Femur (tissue), 1 donor: ENCODE results near the gene RFTN1.

Source experiments
- DNase-seq: peaks from one replicate; pipeline ENCODE4 v3.0.0-alpha.2; 2017

Gene RFTN1

GRCh38 chr3:16373341-16373946 lies 140.1 kb downstream of the RFTN1 start:
- no peak for DNase-seq

GRCh38 chr3:16372362-16373292 lies 140.9 kb downstream of the RFTN1 start:
- DNase-seq: peak; percentile 63

GRCh38 chr3:16370872-16371740 lies 142.4 kb downstream of the RFTN1 start:
- DNase-seq: no peak

- DNase-seq: no peak
Observed at GRCh38 chr3:16370503-16370871, 143.0 kb downstream of the RFTN1 start.

GRCh38 chr3:16369885-16370284 lies 143.6 kb downstream of the RFTN1 start:
- DNase-seq: no peak

GRCh38 chr3:16369276-16369675 lies 144.2 kb downstream of the RFTN1 start:
- no peak for DNase-seq

GRCh38 chr3:16366581-16366980 lies 146.9 kb downstream of the RFTN1 start:
- DNase-seq: no peak

GRCh38 chr3:16365491-16366128 lies 147.9 kb downstream of the RFTN1 start:
- no peak for DNase-seq

- DNase-seq: no peak
Observed at GRCh38 chr3:16364963-16365362, 148.5 kb downstream of the RFTN1 start.

GRCh38 chr3:16364323-16364722 lies 149.2 kb downstream of the RFTN1 start:
- DNase-seq: no peak

- no peak for DNase-seq
Observed at GRCh38 chr3:16363636-16364035, 149.9 kb downstream of the RFTN1 start.

GRCh38 chr3:16362770-16363169 lies 150.7 kb downstream of the RFTN1 start:
- DNase-seq: no peak

- DNase-seq: no peak
Observed at GRCh38 chr3:16361087-16361486, 152.4 kb downstream of the RFTN1 start.

- no peak for DNase-seq
Observed at GRCh38 chr3:16359331-16359730, 154.2 kb downstream of the RFTN1 start.

- no peak for DNase-seq
Observed at GRCh38 chr3:16358336-16358735, 155.2 kb downstream of the RFTN1 start.

GRCh38 chr3:16357186-16358121 lies 156.0 kb downstream of the RFTN1 start:
- DNase-seq: no peak

- no peak for DNase-seq
Observed at GRCh38 chr3:16355828-16356227, 157.7 kb downstream of the RFTN1 start.

- no peak for DNase-seq
Observed at GRCh38 chr3:16354291-16354690, 159.2 kb downstream of the RFTN1 start.

- DNase-seq: no peak
Observed at GRCh38 chr3:16352428-16352827, 161.1 kb downstream of the RFTN1 start.

GRCh38 chr3:16350597-16351318 lies 162.7 kb downstream of the RFTN1 start:
- DNase-seq: no peak
